Lower leg skin (tissue), 3 donors: ENCODE data around the gene FBXO11.

Source experiments
- CTCF ChIP-seq, 3 donors: fragments of 450-650 bp; IDR thresholded peaks; one replicate each; pipeline ENCODE4 v1.5.1; 2016; ENCODE audit warnings: antibody characterized with exemption in 3 of 3, mild to moderate bottlenecking in 3 of 3, moderate library complexity in 2 of 3
- POLR2A ChIP-seq, 2 donors: fragments of 450-650 bp; IDR thresholded peaks; one replicate each; pipeline ENCODE4 v1.6.1; 2016 to 2017; ENCODE audit warnings: antibody characterized with exemption in 2 of 2, mild to moderate bottlenecking in 1 of 2, moderate library complexity in 1 of 2

DNA sequence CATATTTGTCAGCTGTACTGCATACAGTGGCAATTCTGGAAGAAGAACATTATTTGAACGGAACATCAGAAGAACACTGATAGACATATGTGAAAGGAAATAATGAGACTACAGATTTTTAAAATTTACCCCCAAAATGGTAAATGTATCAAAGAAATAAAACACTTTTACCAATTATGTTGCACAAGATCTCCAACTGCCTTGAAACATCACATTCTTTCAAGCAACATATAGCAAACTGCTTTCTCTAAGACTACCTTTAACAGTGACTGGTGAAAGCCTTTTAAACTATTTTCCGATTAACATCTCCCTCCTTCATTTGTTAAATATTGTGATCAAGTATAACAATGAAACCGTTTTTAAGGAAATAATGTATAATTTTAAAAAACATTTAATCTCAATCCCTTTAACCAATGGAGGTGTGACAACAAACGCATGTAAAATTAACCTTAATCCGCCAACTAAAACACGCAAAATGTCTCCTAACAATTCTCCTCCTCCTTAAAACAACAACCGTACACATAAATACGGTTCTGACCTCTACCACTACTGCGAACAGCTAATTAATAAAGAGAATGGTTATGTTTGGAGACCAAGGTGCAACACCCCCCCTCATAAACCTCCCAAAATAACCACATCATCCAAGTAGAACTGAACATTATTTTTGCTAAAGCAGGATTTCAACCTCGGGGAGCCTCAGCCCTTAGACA, 2.4 kb downstream of the FBXO11 start:
- TF ChIP-seq CTCF (IDR thresholded peaks at IDR 0.05) = no peak
- no peak for TF ChIP-seq POLR2A (IDR thresholded peaks at IDR 0.05)
